Lower leg skin (tissue), 4 donors: ENCODE data around the gene POU3F3. TPM values are rescaled to one million over a fixed set of nuclear protein-coding genes. Genes with fewer than 3 reads are reported as not detected.

Experiments
- DNase-seq, 2 donors: peaks; one replicate each; pipeline ENCODE4 v3.0.0-alpha.2; 2019; ENCODE audit warnings: low spot score in 2 of 2
- H3K4me3 ChIP-seq: fragments of 200-600 bp; sonication (generic); 2 replicates; pipeline ENCODE4 v1.5.1; 2017; ENCODE audit warnings: mild to moderate bottlenecking, low read depth; ENCODE audit not compliant: poor library complexity, severe bottlenecking
- CTCF ChIP-seq, 3 donors: fragments of 450-650 bp; IDR thresholded peaks; one replicate each; pipeline ENCODE4 v1.5.1; 2016; ENCODE audit warnings: antibody characterized with exemption in 3 of 3, mild to moderate bottlenecking in 3 of 3, moderate library complexity in 2 of 3
- POLR2A ChIP-seq, 2 donors: fragments of 450-650 bp; IDR thresholded peaks; one replicate each; pipeline ENCODE4 v1.6.1; 2016 to 2017; ENCODE audit warnings: antibody characterized with exemption in 2 of 2, mild to moderate bottlenecking in 1 of 2, moderate library complexity in 1 of 2
- WGBS, 2 donors: methylation state at CpG; one replicate each; pipeline ENCODE4 v1.1.5; 2018; 5-methylcytosine and 5-hydroxymethylcytosine counted together
- intact Hi-C: fragments of 100-400 bp; cut with DNase I; formaldehyde crosslinking; loops from one replicate; pipeline ENCODE4 v1.15.0; 2023; ENCODE audit warnings: low total_unique reads
- total RNA-seq, 4 donors: library from RNA; depleted of rRNA; stranded (reverse); fragments of >200 nt; gene quantifications; one replicate each; pipeline ENCODE4 v1.1.0, GENCODE V29; 2016

POU3F3 gene
- total RNA-seq, 4 donors from 2014 or later: 0.84 to 3.5 (median 2.1) TPM

GRCh38 chr2:104861351-104862057 lies 7.6 kb downstream of the POU3F3 start:
- DNase-seq: no peak

GRCh38 chr2:104862058-104862941 lies 8.4 kb downstream of the POU3F3 start:
- WGBS, 2 donors: 6 to 8% methylated on average over 52 to 59 of the region's 60 CpGs
- no peak for TF ChIP-seq CTCF (IDR thresholded peaks at IDR 0.05)
- H3K4me3 ChIP-seq: no peak overlapping the region
- intact Hi-C loops: no loop called here
- DNase-seq: peak in 1 of 2 donors; percentile 78

More at GRCh38 chr2:104861351-104862057, 7.6 kb downstream of the POU3F3 start:
- no peak overlapping the region for H3K4me3 ChIP-seq
- intact Hi-C loops: no loop called here
- 15 to 19% methylated on average over 11 of the region's 11 CpGs for WGBS, 2 donors
- TF ChIP-seq CTCF (IDR thresholded peaks at IDR 0.05) (no peak), POLR2A (IDR thresholded peaks at IDR 0.05) (no peak)

- no peak for TF ChIP-seq CTCF (IDR thresholded peaks at IDR 0.05)
- TF ChIP-seq POLR2A (IDR thresholded peaks at IDR 0.05): no peak
- WGBS, 2 donors: 25 to 35% methylated on average over 8 of the region's 8 CpGs
- no peak overlapping the region for H3K4me3 ChIP-seq
- intact Hi-C loops: no loop called here
- no peak for DNase-seq
These were observed 9.2 kb downstream of the POU3F3 start for GRCh38 chr2:104863146-104863467.

- no peak overlapping the region for H3K4me3 ChIP-seq
- TF ChIP-seq POLR2A (IDR thresholded peaks at IDR 0.05): no peak
- no peak for TF ChIP-seq CTCF (IDR thresholded peaks at IDR 0.05)
- WGBS, 2 donors: 25 to 37% methylated on average over 47 to 53 of the region's 60 CpGs
- DNase-seq: peak in 1 of 2 donors; percentile 78
- intact Hi-C loops: no loop called here
These were observed 9.8 kb downstream of the POU3F3 start for GRCh38 chr2:104863468-104864279.

GRCh38 chr2:104864280-104865095 lies 10.6 kb downstream of the POU3F3 start:
- intact Hi-C loops: no loop called here
- TF ChIP-seq CTCF (IDR thresholded peaks at IDR 0.05): no peak
- TF ChIP-seq POLR2A (IDR thresholded peaks at IDR 0.05): no peak
- DNase-seq: no peak
- no peak overlapping the region for H3K4me3 ChIP-seq
- WGBS, 2 donors: 46 to 48% methylated on average over 14 of the region's 14 CpGs
